ENCODE data around the gene UPK2. TPM values are rescaled to one million over a fixed set of nuclear protein-coding genes. Genes with fewer than 3 reads are reported as not detected.

UPK2 gene
- total and polyA plus RNA-seq, 10 of the 15 experiments (the other 5 are each of a cell fraction or from before 2014, with no cell fraction given) = 0.07 to 1.0 (median 0.31) TPM; not detected in 7

- no peak for TF ChIP-seq SKIL (IDR thresholded peaks at IDR 0.05; ENCODE audit: low read depth, poor library complexity, severe bottlenecking)
- no peak for TF ChIP-seq DPF2 (IDR thresholded peaks at IDR 0.05)
- TF ChIP-seq RUNX3 (IDR thresholded peaks at IDR 0.05; ENCODE audit: low read length) = no peak
- TF ChIP-seq BMI1 (IDR thresholded peaks at IDR 0.05; ENCODE audit: borderline replicate concordance) = no peak
- no peak for TF ChIP-seq PRDM15 (CRISPR knock-in tag; IDR thresholded peaks at IDR 0.05)
- TF ChIP-seq RCOR1 (conservative IDR thresholded peaks at IDR 0.05; ENCODE audit: low read depth, low read length) = no peak
- no peak; the same call in 1 of the 2 replicates for TF ChIP-seq IKZF1 (conservative IDR thresholded peaks at IDR 0.05)
- no peak for TF ChIP-seq TAF1 (IDR thresholded peaks at IDR 0.05; ENCODE audit: borderline replicate concordance, low read depth, low read length)
- TF ChIP-seq TARDBP (IDR thresholded peaks at IDR 0.05; ENCODE audit: borderline replicate concordance) = no peak
- TF ChIP-seq CBX3 (IDR thresholded peaks at IDR 0.05; ENCODE audit: borderline replicate concordance, low read depth) = no peak
- no peak for TF ChIP-seq JUND (IDR thresholded peaks at IDR 0.05; ENCODE audit: low read depth, low read length)
- TF ChIP-seq RB1 (IDR thresholded peaks at IDR 0.05; ENCODE audit: borderline replicate concordance) = no peak
- TF ChIP-seq ZBTB4 (CRISPR knock-in tag; IDR thresholded peaks at IDR 0.05) = no peak
- TF ChIP-seq YBX1 (IDR thresholded peaks at IDR 0.05) = no peak
- no peak for TF ChIP-seq GABPA (IDR thresholded peaks at IDR 0.05; ENCODE audit: low read depth)
- TF ChIP-seq KDM1A (IDR thresholded peaks at IDR 0.05; ENCODE audit: borderline replicate concordance) = no peak
- no peak for TF ChIP-seq IKZF2 (IDR thresholded peaks at IDR 0.05)
- no peak for TF ChIP-seq NFYB (IDR thresholded peaks at IDR 0.05; ENCODE audit: insufficient read depth, low read depth, low read length)
- TF ChIP-seq NR2C2 (IDR thresholded peaks at IDR 0.05; ENCODE audit: borderline replicate concordance, control insufficient read depth, insufficient read length, low read depth) = no peak
- TF ChIP-seq RAD51 (IDR thresholded peaks at IDR 0.05) = no peak
- TF ChIP-seq RELB (IDR thresholded peaks at IDR 0.05; ENCODE audit: low read depth) = no peak
These were observed 41.8 kb upstream of the UPK2 start (continued) for GRCh38 chr11:118914178-118914918.
